ENCODE data around the gene RPL29.

The RPL29 gene

GRCh38 chr3:51977446-51978142, 18.1 kb downstream of the RPL29 start:
- Histone ChIP-seq H3K4me3 (ENCODE audit: low read depth, low read length, poor library complexity, severe bottlenecking) (peak overlapping the region; percentile 0), H3K9me3 (ENCODE audit: low read length) (no peaks in the 10 kb centered on the region), H3K9ac (ENCODE audit: low read length) (no peak overlapping the region; the same call in 1 of the 2 replicates), H3K4me2 (ENCODE audit: low read length) (peak overlapping the region; percentile 28; the same call in 1 of the 2 replicates), H3K9me2 (ENCODE audit: low read depth, low read length) (no peaks in the 10 kb centered on the region), H3K27ac (ENCODE audit: low read depth, low read length, poor library complexity, severe bottlenecking) (peak overlapping the region; percentile 77), H4K20me1 (ENCODE audit: insufficient read depth, low read length) (no peaks in the 10 kb centered on the region), H3K27me3 (ENCODE audit: insufficient read depth, low read length) (no peaks in the 10 kb centered on the region), H3K79me2 (ENCODE audit: insufficient read depth, low read length) (no peaks in the 10 kb centered on the region), H3K36me3 (ENCODE audit: insufficient read depth, low read length) (peaks cover 4% of the 10 kb centered on the region; the same call in 1 of the 2 replicates), H3F3A (ENCODE audit: insufficient read depth, low read length) (0 out of 2 replicates have a peak, but pooled peaks cover 8% of the 10 kb centered on the region), H2AFZ (ENCODE audit: low read length) (no peak overlapping the region), H3K4me1 (ENCODE audit: insufficient read depth, low read length, severe bottlenecking) (peaks cover 47% of the 10 kb centered on the region)
- TF ChIP-seq EZH2 (IDR thresholded peaks at IDR 0.05; ENCODE audit: borderline replicate concordance, low read length) (no peak), CTCF (IDR thresholded peaks at IDR 0.05; ENCODE audit: low read length) (no peak)

- H3K9me2 ChIP-seq (ENCODE audit: low read depth, low read length): no peaks in the 10 kb centered on the region
- 0 out of 2 replicates have a peak, but pooled peaks cover 8% of the 10 kb centered on the region for H3F3A ChIP-seq (ENCODE audit: insufficient read depth, low read length)
- H3K36me3 ChIP-seq (ENCODE audit: insufficient read depth, low read length): peaks cover 9% of the 10 kb centered on the region
- peak overlapping the region; percentile 99 for H3K9ac ChIP-seq (ENCODE audit: low read length)
- no peak overlapping the region for H2AFZ ChIP-seq (ENCODE audit: low read length)
- peak overlapping the region; percentile 98 for H3K4me3 ChIP-seq (ENCODE audit: low read depth, low read length, poor library complexity, severe bottlenecking)
- H3K4me1 ChIP-seq (ENCODE audit: insufficient read depth, low read length, severe bottlenecking): peaks cover 38% of the 10 kb centered on the region
- H3K9me3 ChIP-seq (ENCODE audit: low read length): no peaks in the 10 kb centered on the region
- H3K79me2 ChIP-seq (ENCODE audit: insufficient read depth, low read length): no peaks in the 10 kb centered on the region
- peak overlapping the region; percentile 85 for H3K27ac ChIP-seq (ENCODE audit: low read depth, low read length, poor library complexity, severe bottlenecking)
- peak overlapping the region; percentile 86 for H3K4me2 ChIP-seq (ENCODE audit: low read length)
- H3K27me3 ChIP-seq (ENCODE audit: insufficient read depth, low read length): no peaks in the 10 kb centered on the region
- H4K20me1 ChIP-seq (ENCODE audit: insufficient read depth, low read length): no peaks in the 10 kb centered on the region
- TF ChIP-seq EZH2 (IDR thresholded peaks at IDR 0.05; ENCODE audit: borderline replicate concordance, low read length) (no peak), CTCF (IDR thresholded peaks at IDR 0.05; ENCODE audit: low read length) (peak; percentile 20; the same call in 1 of the 2 replicates)
These were observed 19.7 kb downstream of the RPL29 start for GRCh38 chr3:51975852-51976549.

- Histone ChIP-seq H3K9me2 (ENCODE audit: low read depth, low read length) (no peaks in the 10 kb centered on the region), H3K27me3 (ENCODE audit: insufficient read depth, low read length) (no peaks in the 10 kb centered on the region), H3K9me3 (ENCODE audit: low read length) (no peaks in the 10 kb centered on the region), H4K20me1 (ENCODE audit: insufficient read depth, low read length) (no peaks in the 10 kb centered on the region), H3K79me2 (ENCODE audit: insufficient read depth, low read length) (no peaks in the 10 kb centered on the region), H3K9ac (ENCODE audit: low read length) (peak within 1 kb of the TSS; percentile 99), H3K27ac (ENCODE audit: low read depth, low read length, poor library complexity, severe bottlenecking) (peak within 1 kb of the TSS; percentile 85), H3K4me3 (ENCODE audit: low read depth, low read length, poor library complexity, severe bottlenecking) (peak within 1 kb of the TSS; percentile 98), H3K4me1 (ENCODE audit: insufficient read depth, low read length, severe bottlenecking) (peaks cover 38% of the 10 kb centered on the region), H2AFZ (ENCODE audit: low read length) (no peak within 1 kb of the TSS), H3F3A (ENCODE audit: insufficient read depth, low read length) (0 out of 2 replicates have a peak, but pooled peaks cover 8% of the 10 kb centered on the region), H3K36me3 (ENCODE audit: insufficient read depth, low read length) (peaks cover 10% of the 10 kb centered on the region), H3K4me2 (ENCODE audit: low read length) (peak within 1 kb of the TSS; percentile 86)
- TF ChIP-seq EZH2 (IDR thresholded peaks at IDR 0.05; ENCODE audit: borderline replicate concordance, low read length) (no peak), CTCF (IDR thresholded peaks at IDR 0.05; ENCODE audit: low read length) (no peak)
These were observed 20.5 kb downstream of the RPL29 start, which contains the start of gene ABHD14A for GRCh38 chr3:51974963-51975851. ABHD14A (plus strand) TSS chr3:51975064; CDS start chr3:51975136, 72 bp downstream.
